Measurements from ENCODE around the gene BZW1. TPM values are rescaled to one million over a fixed set of nuclear protein-coding genes. Genes with fewer than 3 reads are reported as not detected.

BZW1 gene
- polyA plus RNA-seq, 1 donor (not counting 4 experiments of a cell fraction or from before 2014, with no cell fraction given) = 402 TPM

- FAIRE-seq = no peak
- dilution Hi-C loops (cut with MboI; ENCODE audit: extremely low pct_ligation_motif_present, low sequenced_read_pairs) = no loop called here
- Histone ChIP-seq H2AFZ (ENCODE audit: control insufficient read depth, low read length) (peak overlapping the region; percentile 66), H3K79me2 (ENCODE audit: control insufficient read depth, insufficient read depth, low read length) (peaks cover 37% of the 10 kb centered on the region), H3K27me3 (ENCODE audit: control insufficient read depth, extremely low read depth, insufficient read depth, low read length) (no peaks in the 10 kb centered on the region), H3K4me3 (ENCODE audit: control insufficient read depth in 2 of 3, extremely low read depth in 1 of 3, insufficient read depth in 2 of 3, low read depth in 1 of 3, low read length in 3 of 3) (peak overlapping the region; percentile 73 to 88 (median 76)), H4K20me1 (ENCODE audit: control insufficient read depth, extremely low read depth, insufficient read depth, low read length) (peaks cover 11% of the 10 kb centered on the region), H3K36me3 (ENCODE audit: control insufficient read depth in 2 of 2, extremely low read depth in 1 of 2, insufficient read depth in 2 of 2, low read length in 2 of 2) (peaks cover 9 to 17% of the 10 kb centered on the region in 2 experiments), H3K4me1 (ENCODE audit: control insufficient read depth, extremely low read depth, insufficient read depth, low read length) (peaks cover 24% of the 10 kb centered on the region), H3K9me1 (ENCODE audit: control insufficient read depth, extremely low read depth, insufficient read depth, low read length) (no peaks in the 10 kb centered on the region), H3K27ac (ENCODE audit: control insufficient read depth, insufficient read depth, low read length) (peak overlapping the region; percentile 44), H3K9ac (ENCODE audit: control insufficient read depth, extremely low read depth, insufficient read depth, low read length) (peak overlapping the region; percentile 98), H3K9me3 (ENCODE audit: control insufficient read depth, low read depth, low read length) (no peaks in the 10 kb centered on the region), H3K4me2 (ENCODE audit: control insufficient read depth, extremely low read depth, insufficient read depth, low read depth, low read length) (peak overlapping the region; percentile 97)
- TF ChIP-seq CTCF (optimal IDR thresholded peaks at IDR 0.05 in 1 of 3, IDR thresholded peaks at IDR 0.05 in 1 of 3, conservative IDR thresholded peaks at IDR 0.05 in 1 of 3; ENCODE audit: extremely low read depth in 1 of 3, insufficient read depth in 2 of 3, low read length in 3 of 3) (no peak), EZH2 (IDR thresholded peaks at IDR 0.05; ENCODE audit: low read length) (no peak)
- no peak for DNase-seq (ENCODE audit: low read depth, low spot score)
Observed at GRCh38 chr2:200810252-200810997, 1.3 kb upstream of the BZW1 start.

- H3K27ac ChIP-seq (ENCODE audit: control insufficient read depth, insufficient read depth, low read length) = peak overlapping the region; percentile 44
- TF ChIP-seq CTCF (optimal IDR thresholded peaks at IDR 0.05 in 1 of 3, IDR thresholded peaks at IDR 0.05 in 1 of 3, conservative IDR thresholded peaks at IDR 0.05 in 1 of 3; ENCODE audit: extremely low read depth in 1 of 3, insufficient read depth in 2 of 3, low read length in 3 of 3) (no peak), EZH2 (IDR thresholded peaks at IDR 0.05; ENCODE audit: low read length) (no peak)
- peak overlapping the region; percentile 98 for H3K9ac ChIP-seq (ENCODE audit: control insufficient read depth, extremely low read depth, insufficient read depth, low read length)
- H2AFZ ChIP-seq (ENCODE audit: control insufficient read depth, low read length) = peak overlapping the region; percentile 37
- peaks cover 12 to 22% of the 10 kb centered on the region in 2 experiments for H3K36me3 ChIP-seq (ENCODE audit: control insufficient read depth in 2 of 2, extremely low read depth in 1 of 2, insufficient read depth in 2 of 2, low read length in 2 of 2)
- H3K9me3 ChIP-seq (ENCODE audit: control insufficient read depth, low read depth, low read length) = no peaks in the 10 kb centered on the region
- no peak for FAIRE-seq
- no peaks in the 10 kb centered on the region for H3K9me1 ChIP-seq (ENCODE audit: control insufficient read depth, extremely low read depth, insufficient read depth, low read length)
- peak overlapping the region; percentile 73 to 88 (median 76) for H3K4me3 ChIP-seq (ENCODE audit: control insufficient read depth in 2 of 3, extremely low read depth in 1 of 3, insufficient read depth in 2 of 3, low read depth in 1 of 3, low read length in 3 of 3)
- dilution Hi-C loops (cut with MboI; ENCODE audit: extremely low pct_ligation_motif_present, low sequenced_read_pairs) = no loop called here
- H3K79me2 ChIP-seq (ENCODE audit: control insufficient read depth, insufficient read depth, low read length) = peaks cover 42% of the 10 kb centered on the region
- H3K4me1 ChIP-seq (ENCODE audit: control insufficient read depth, extremely low read depth, insufficient read depth, low read length) = peaks cover 24% of the 10 kb centered on the region
- DNase-seq (ENCODE audit: low read depth, low spot score) = no peak
- H3K4me2 ChIP-seq (ENCODE audit: control insufficient read depth, extremely low read depth, insufficient read depth, low read depth, low read length) = peak overlapping the region; percentile 97
- no peaks in the 10 kb centered on the region for H3K27me3 ChIP-seq (ENCODE audit: control insufficient read depth, extremely low read depth, insufficient read depth, low read length)
- peaks cover 13% of the 10 kb centered on the region for H4K20me1 ChIP-seq (ENCODE audit: control insufficient read depth, extremely low read depth, insufficient read depth, low read length)
Observed at GRCh38 chr2:200810998-200811332, 745 bp upstream of the BZW1 start.
